Pancreas (tissue), 10 donors: Measurements from ENCODE around the gene PAQR4. TPM values are rescaled to one million over a fixed set of nuclear protein-coding genes. Genes with fewer than 3 reads are reported as not detected.
"Not testable (repeated sequence)": the region's sequence is repeated elsewhere in the genome, so short reads cannot be mapped to it uniquely, and the experiment has no call there.

ENCODE experiments used
- ATAC-seq, 4 donors: fragments of 200-7000 bp; cut with Tn5 transposase; one replicate each; pipeline versions ENCODE4 v1.8.0 to v1.9.1; 2020; ENCODE audit warnings: mild to moderate bottlenecking in 4 of 4, moderate library complexity in 4 of 4
- DNase-seq, 6 donors: peaks; one replicate each; pipeline ENCODE4 v3.0.0-alpha.2; 2020
- FAIRE-seq: peaks from 2 replicates; lab custom pipeline; 2012; peaks lifted over from hg19 to GRCh38; lab: Jason Lieb, UNC
- H3K27ac ChIP-seq, 4 donors: fragments of 200-600 bp; sonication (generic); 1 replicate in 3 of 4; 2 replicates in 1 of 4; pipeline versions ENCODE4 v1.5.0 to v1.8.0; 2020
- H3K27me3 ChIP-seq, 4 donors: fragments of 200-600 bp; one replicate each; pipeline ENCODE4 v1.8.0; 2021
- H3K36me3 ChIP-seq, 3 donors: fragments of 200-600 bp; sonication (generic) in 1 of 3; one replicate each; pipeline versions ENCODE4 v1.5.0 to v1.8.0; 2020 to 2021
- H3K4me1 ChIP-seq, 3 donors: fragments of 200-600 bp; one replicate each; pipeline ENCODE4 v1.8.0; 2021
- H3K4me3 ChIP-seq, 4 donors: fragments of 200-600 bp; sonication (generic) in 2 of 4; one replicate each; pipeline versions ENCODE4 v1.5.0 to v1.8.0; 2020 to 2021
- H3K9me3 ChIP-seq, 4 donors: fragments of 200-600 bp; one replicate each; pipeline ENCODE4 v1.8.0; 2021
- CTCF ChIP-seq, 4 donors: fragments of 200-600 bp; sonication (generic) in 3 of 4; IDR thresholded peaks; one replicate each; pipeline versions ENCODE4 v1.5.0 to v1.8.0; 2021; ENCODE audit warnings: antibody characterized with exemption in 4 of 4
- WGBS, 2 donors: extraction: QIAGEN DNeasy Blood & Tissue Kit; methylation state at CpG; one replicate each; pipeline ENCODE4 v1.1.7; 2013; 5-methylcytosine and 5-hydroxymethylcytosine counted together
- intact Hi-C, 3 donors: fragments of 100-400 bp; cut with DNase I; formaldehyde crosslinking; loops; one replicate each; pipeline versions ENCODE4 v1.11.1 to v1.14.2; 2022
- polyA plus RNA-seq, 2 donors: library from polyadenylated mRNA; stranded (reverse); fragments of 200-250 nt; gene quantifications; one replicate each; pipeline ENCODE4 v1.2.3, GENCODE V29; 2013
- total RNA-seq, 6 donors: library from RNA; stranded (reverse); fragmentation: NEBNext Ultra II Directional in 4 of 6; extraction: Animal tissue kit (Norgen Biotek cat#: 25700) in 4 of 6; gene quantifications; one replicate each; pipeline versions ENCODE4 v1.2.1 to v1.2.4, GENCODE V29; 2021 to 2023
- donor health status: healthy with polysubstance abuse.
- donor health status: DM: no; HTN: no; CAD: no; lungs with moderate emphysema.
- donor health status: DM: no; HTN: no; CAD: no.
- donor health status: control.
- donor health status: control.
- donor health status: Bipolar disorder and iron deficiency.
- donor health status: DM: yes; HTN: yes; CAD: no.
- donor health status: DM: no; HTN: no; CAD: no.
- donor health status: DM: no; HTN: no; CAD: no.
- donor health status: DM: yes; HTN: yes; CAD: no.

The PAQR4 gene
- total and polyA plus RNA-seq, 8 donors: 5.3 to 12.5 (median 6.6) TPM

- FAIRE-seq (no peak), DNase-seq (peak in 1 of 6 donors; percentile 68), ATAC-seq (no peak)
- Histone ChIP-seq H3K27me3 (no peaks in the 10 kb centered on the region), H3K27ac (no peak overlapping the region), H3K9me3 (no peaks in the 10 kb centered on the region), H3K4me3 (no peak overlapping the region), H3K36me3 (peaks cover 0 to 24% (median 3%) of the 10 kb centered on the region in 3 donors), H3K4me1 (peaks cover 0 to 5% (median 0%) of the 10 kb centered on the region in 3 donors)
- WGBS, 2 donors: 89 to 93% methylated on average over 14 of the region's 14 CpGs
- intact Hi-C loops: no loop called here
- no peak for TF ChIP-seq CTCF (IDR thresholded peaks at IDR 0.05)
Observed at GRCh38 chr16:2929693-2930092, 39.5 kb upstream of the PAQR4 start.

GRCh38 chr16:2930236-2930635 lies 38.9 kb upstream of the PAQR4 start:
- Histone ChIP-seq H3K4me1 (peaks cover 0 to 5% (median 0%) of the 10 kb centered on the region in 3 donors), H3K27ac (no peak overlapping the region), H3K36me3 (peaks cover 0 to 24% (median 3%) of the 10 kb centered on the region in 3 donors), H3K4me3 (no peak overlapping the region), H3K9me3 (no peaks in the 10 kb centered on the region), H3K27me3 (no peaks in the 10 kb centered on the region)
- FAIRE-seq: no peak
- DNase-seq: peak in 1 of 6 donors; percentile 69
- ATAC-seq: no peak
- 91 to 95% methylated on average over 15 of the region's 15 CpGs for WGBS, 2 donors
- TF ChIP-seq CTCF (IDR thresholded peaks at IDR 0.05): no peak
- intact Hi-C loops: no loop called here

GRCh38 chr16:2931231-2931914 lies 37.8 kb upstream of the PAQR4 start:
- not testable (repeated sequence) for FAIRE-seq
- 88 to 89% methylated on average over 13 of the region's 13 CpGs for WGBS, 2 donors

GRCh38 chr16:2933136-2933535 lies 36.0 kb upstream of the PAQR4 start:
- no peak for FAIRE-seq
- H3K36me3 ChIP-seq: peaks cover 0 to 32% (median 6%) of the 10 kb centered on the region in 3 donors

More at GRCh38 chr16:2931231-2931914, 37.8 kb upstream of the PAQR4 start:
- H3K9me3 ChIP-seq, H3K27me3 ChIP-seq, ATAC-seq, H3K4me3 ChIP-seq, intact Hi-C loops, DNase-seq, H3K27ac ChIP-seq, H3K4me1 ChIP-seq: not testable (repeated sequence)
- H3K36me3 ChIP-seq: peaks cover 0 to 24% (median 3%) of the 10 kb centered on the region in 3 donors

GRCh38 chr16:2933701-2934100 lies 35.4 kb upstream of the PAQR4 start:
- Histone ChIP-seq H3K27me3 (no peaks in the 10 kb centered on the region), H3K9me3 (no peaks in the 10 kb centered on the region), H3K4me1 (no peaks in the 10 kb centered on the region), H3K36me3 (peaks cover 0 to 35% (median 7%) of the 10 kb centered on the region in 3 donors), H3K4me3 (no peak overlapping the region), H3K27ac (no peak overlapping the region)
- no peak for TF ChIP-seq CTCF (IDR thresholded peaks at IDR 0.05)
- FAIRE-seq: no peak
- WGBS, 2 donors: 87 to 94% methylated on average over 20 to 22 of the region's 22 CpGs
- no peak for DNase-seq
- no peak for ATAC-seq
- intact Hi-C loops: no loop called here

More at GRCh38 chr16:2933136-2933535, 36.0 kb upstream of the PAQR4 start:
- TF ChIP-seq CTCF (IDR thresholded peaks at IDR 0.05): no peak
- intact Hi-C loops: no loop called here
- no peak overlapping the region for H3K27ac ChIP-seq
- H3K27me3 ChIP-seq: no peaks in the 10 kb centered on the region
- H3K4me1 ChIP-seq: no peaks in the 10 kb centered on the region
- 91 to 93% methylated on average over 30 of the region's 30 CpGs for WGBS, 2 donors
- no peak overlapping the region for H3K4me3 ChIP-seq
- ATAC-seq: no peak
- H3K9me3 ChIP-seq: no peaks in the 10 kb centered on the region
- DNase-seq: peak in 1 of 6 donors; percentile 72
